GM20000 (cell line): ENCODE results near the gene MAPK8IP3.
"Not testable (repeated sequence)": the region's sequence is repeated elsewhere in the genome, so short reads cannot be mapped to it uniquely, and the experiment has no call there.

Experiments used
- DNase-seq: peaks from one replicate; pipeline ENCODE4 v3.0.0; 2012; ENCODE audit warnings: low spot score
- CTCF ChIP-seq: IDR thresholded peaks from 2 replicates; pipeline ENCODE4 v1.5.1; 2012; ENCODE audit warnings: mild to moderate bottlenecking, control low read depth; ENCODE audit errors: extremely low read depth, missing control alignments

Gene MAPK8IP3

GRCh38 chr16:1791256-1791942 lies 85.4 kb downstream of the MAPK8IP3 start:
- no peak for TF ChIP-seq CTCF
- DNase-seq, result no peak

GRCh38 chr16:1791943-1792812 lies 86.2 kb downstream of the MAPK8IP3 start:
- DNase-seq, result no peak
- no peak for TF ChIP-seq CTCF

GRCh38 chr16:1792836-1793577 lies 87.0 kb downstream of the MAPK8IP3 start:
- DNase-seq, result no peak
- TF ChIP-seq CTCF, result no peak

- no peak for DNase-seq
- TF ChIP-seq CTCF, result no peak
Observed at GRCh38 chr16:1793578-1794220, 87.7 kb downstream of the MAPK8IP3 start, which contains the start of gene IGFALS. Gene IGFALS (minus strand): TSS chr16:1793705. CDS start chr16:1793652, 53 bp downstream.

GRCh38 chr16:1794221-1794871 lies 88.4 kb downstream of the MAPK8IP3 start:
- DNase-seq, result no peak
- TF ChIP-seq CTCF, result no peak

- DNase-seq, result no peak
- no peak for TF ChIP-seq CTCF
Observed at GRCh38 chr16:1794908-1795666, 89.1 kb downstream of the MAPK8IP3 start.

- not testable (repeated sequence) for DNase-seq
Observed at GRCh38 chr16:1799263-1799662, 93.3 kb downstream of the MAPK8IP3 start.
